Neural progenitor cell (in vitro differentiated cells): ENCODE measurements around the gene STAT5B. TPM values are rescaled to one million over a fixed set of nuclear protein-coding genes. Genes with fewer than 3 reads are reported as not detected.

Source experiments
- DNase-seq: peaks from one replicate; pipeline ENCODE4 v3.0.0-alpha.2; 2016; ENCODE audit warnings: low spot score
- H2AFZ ChIP-seq: fragments of 200-600 bp; sonication (generic); replicated peaks from 2 replicates; pipeline ENCODE4 v1.6.1; 2016; ENCODE audit warnings: antibody characterized with exemption
- H3F3A ChIP-seq: fragments of 200-600 bp; sonication (generic); 2 replicates; pipeline ENCODE4 v1.6.1; 2016; ENCODE audit warnings: antibody characterized with exemption, low read depth
- H3K27ac ChIP-seq: fragments of 200-600 bp; sonication (generic); 2 replicates; pipeline ENCODE4 v1.5.1; 2016; ENCODE audit warnings: mild to moderate bottlenecking
- H3K27me3 ChIP-seq: fragments of 200-600 bp; sonication (generic); 2 replicates; pipeline ENCODE4 v1.6.1; 2016; ENCODE audit warnings: mild to moderate bottlenecking, moderate library complexity
- H3K36me3 ChIP-seq: fragments of 200-600 bp; sonication (generic); 2 replicates; pipeline ENCODE4 v1.5.1; 2016
- H3K4me1 ChIP-seq: fragments of 200-600 bp; sonication (generic); 2 replicates; pipeline ENCODE4 v1.6.1; 2016; ENCODE audit warnings: mixed run types
- H3K4me2 ChIP-seq: fragments of 200-600 bp; sonication (generic); 2 replicates; pipeline ENCODE4 v1.6.1; 2016
- H3K4me3 ChIP-seq: fragments of 200-600 bp; sonication (generic); 2 replicates; pipeline ENCODE4 v1.5.1; 2016
- H3K79me2 ChIP-seq: fragments of 200-600 bp; sonication (generic); 2 replicates; pipeline ENCODE4 v1.6.1; 2016; ENCODE audit warnings: low read depth
- H3K9ac ChIP-seq: fragments of 200-600 bp; sonication (generic); 2 replicates; pipeline ENCODE4 v1.6.1; 2016
- H3K9me3 ChIP-seq: fragments of 200-600 bp; sonication (generic); 2 replicates; pipeline ENCODE4 v1.5.1; 2016; ENCODE audit warnings: low read depth
- H4K20me1 ChIP-seq: fragments of 200-600 bp; sonication (generic); 2 replicates; pipeline ENCODE4 v1.6.1; 2016; ENCODE audit warnings: low read depth
- H3K27ac Mint-ChIP-seq: 3 replicates; pipeline ENCODE4 v1.8.0; 2021; ENCODE audit warnings: mixed read lengths
- H3K27me3 Mint-ChIP-seq: 2 replicates; pipeline ENCODE4 v1.8.0; 2022; ENCODE audit warnings: low read depth, mild to moderate bottlenecking, inconsistent platforms, moderate library complexity, mixed read lengths; ENCODE audit not compliant: insufficient read depth
- H3K36me3 Mint-ChIP-seq: 3 replicates; pipeline ENCODE4 v1.8.0; 2021; ENCODE audit warnings: mixed read lengths
- H3K4me1 Mint-ChIP-seq: 3 replicates; pipeline ENCODE4 v1.8.0; 2021; ENCODE audit warnings: mixed read lengths
- H3K4me3 Mint-ChIP-seq: 3 replicates; pipeline ENCODE4 v1.8.0; 2021; ENCODE audit warnings: mild to moderate bottlenecking, moderate library complexity, mixed read lengths
- H3K9me3 Mint-ChIP-seq: 3 replicates; pipeline ENCODE4 v1.8.0; 2020; ENCODE audit warnings: mixed read lengths
- EZH2 ChIP-seq: fragments of 200-600 bp; sonication (generic); IDR thresholded peaks from 2 replicates; pipeline ENCODE4 v1.6.1; 2017; ENCODE audit warnings: antibody characterized with exemption, mild to moderate bottlenecking, moderate library complexity
- EZH2phosphoT487 ChIP-seq: fragments of 200-600 bp; sonication (generic); IDR thresholded peaks from 2 replicates; pipeline ENCODE4 v1.6.1; 2017; ENCODE audit warnings: antibody characterized with exemption
- total RNA-seq: library from RNA; depleted of rRNA; stranded (reverse); fragments of >200 nt; gene quantifications from 2 replicates; pipeline ENCODE4 v1.2.3, GENCODE V29; 2015; ENCODE audit warnings: low replicate concordance
- TF ChIP-seq, protein P1 (sequence below): fragments of 200-600 bp; sonication (generic); IDR thresholded peaks from 2 replicates; pipeline ENCODE4 v1.5.1; 2017; ENCODE audit warnings: antibody characterized with exemption, mild to moderate bottlenecking

The STAT5B gene
- total RNA-seq, 1 donor from 2014 or later: 96.4 TPM

DNA sequence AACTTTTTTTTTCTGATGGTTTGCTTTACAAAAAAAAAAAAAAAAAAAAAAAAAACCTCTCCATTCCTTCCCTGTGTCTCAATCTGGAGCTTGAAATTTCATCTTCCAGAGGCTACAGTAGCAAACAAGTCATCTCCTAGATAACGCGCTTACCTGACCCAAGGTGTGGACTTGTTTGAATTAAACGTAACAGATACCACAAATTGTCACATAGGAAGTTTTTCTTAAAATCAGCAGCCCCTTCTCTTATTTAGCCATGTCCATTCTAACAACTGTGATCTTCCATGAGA lies 2.0 kb downstream of the STAT5B start:
- H3K27me3 ChIP-seq: no peaks in the 10 kb centered on the region
- Mint-ChIP-seq H3K4me1 (peaks cover 35% of the 10 kb centered on the region), H3K27me3 (peaks cover 5% of the 10 kb centered on the region), H3K36me3 (peaks cover 2% of the 10 kb centered on the region), H3K27ac (no peak overlapping the region), H3K4me3 (peak overlapping the region; percentile 94), H3K9me3 (no peaks in the 10 kb centered on the region)
- peak overlapping the region; percentile 90 for H3K4me3 ChIP-seq
- peaks cover 56% of the 10 kb centered on the region for H4K20me1 ChIP-seq
- no peak overlapping the region for H3K9ac ChIP-seq
- TF ChIP-seq EZH2phosphoT487 (no peak), EZH2 (no peak)
- TF ChIP-seq, protein P1, sequence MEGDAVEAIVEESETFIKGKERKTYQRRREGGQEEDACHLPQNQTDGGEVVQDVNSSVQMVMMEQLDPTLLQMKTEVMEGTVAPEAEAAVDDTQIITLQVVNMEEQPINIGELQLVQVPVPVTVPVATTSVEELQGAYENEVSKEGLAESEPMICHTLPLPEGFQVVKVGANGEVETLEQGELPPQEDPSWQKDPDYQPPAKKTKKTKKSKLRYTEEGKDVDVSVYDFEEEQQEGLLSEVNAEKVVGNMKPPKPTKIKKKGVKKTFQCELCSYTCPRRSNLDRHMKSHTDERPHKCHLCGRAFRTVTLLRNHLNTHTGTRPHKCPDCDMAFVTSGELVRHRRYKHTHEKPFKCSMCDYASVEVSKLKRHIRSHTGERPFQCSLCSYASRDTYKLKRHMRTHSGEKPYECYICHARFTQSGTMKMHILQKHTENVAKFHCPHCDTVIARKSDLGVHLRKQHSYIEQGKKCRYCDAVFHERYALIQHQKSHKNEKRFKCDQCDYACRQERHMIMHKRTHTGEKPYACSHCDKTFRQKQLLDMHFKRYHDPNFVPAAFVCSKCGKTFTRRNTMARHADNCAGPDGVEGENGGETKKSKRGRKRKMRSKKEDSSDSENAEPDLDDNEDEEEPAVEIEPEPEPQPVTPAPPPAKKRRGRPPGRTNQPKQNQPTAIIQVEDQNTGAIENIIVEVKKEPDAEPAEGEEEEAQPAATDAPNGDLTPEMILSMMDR: no peak
- no peak overlapping the region for H3K27ac ChIP-seq
- H3K36me3 ChIP-seq: no peaks in the 10 kb centered on the region
- no peaks in the 10 kb centered on the region for H3K9me3 ChIP-seq
- peak overlapping the region; percentile 99 for H3K4me2 ChIP-seq
- no peak overlapping the region for H2AFZ ChIP-seq
- DNase-seq: no peak
- peaks cover 33% of the 10 kb centered on the region for H3F3A ChIP-seq
- H3K4me1 ChIP-seq: peaks cover 30% of the 10 kb centered on the region
- H3K79me2 ChIP-seq: peaks cover 65% of the 10 kb centered on the region

DNA sequence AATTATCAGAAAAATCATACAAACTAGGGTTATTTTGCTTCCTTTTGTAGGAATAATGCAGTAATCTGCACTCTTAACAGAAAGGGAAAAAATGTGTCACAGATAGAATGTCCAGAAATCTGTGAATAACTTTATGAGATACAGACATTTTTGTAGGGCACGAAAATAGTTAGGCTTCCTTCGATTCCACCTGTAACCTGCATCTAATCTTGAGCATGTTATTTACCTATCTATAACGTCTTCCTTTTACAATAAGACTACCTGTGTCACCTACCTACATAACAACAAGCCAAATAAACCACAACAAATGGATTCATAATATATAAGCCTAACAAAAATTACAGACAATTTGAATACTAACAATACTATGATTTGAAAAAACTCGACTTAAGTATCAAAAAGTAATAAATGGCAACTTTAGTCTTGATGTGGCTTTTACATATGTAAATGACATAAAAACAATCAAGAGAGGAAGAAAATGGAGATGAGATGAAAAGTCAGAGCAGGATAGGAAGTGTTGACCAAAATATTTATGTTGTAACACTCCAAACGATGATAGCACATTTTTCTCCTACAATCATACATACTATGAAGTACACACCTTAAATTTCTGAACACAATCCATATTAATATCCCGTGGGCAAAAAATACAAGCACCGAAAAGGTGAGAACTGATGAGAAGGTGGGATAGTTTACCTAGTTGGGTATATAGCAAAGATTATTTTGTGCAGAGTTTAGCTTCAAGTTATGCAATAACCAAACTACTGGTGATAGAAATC lies 2.5 kb downstream of the STAT5B start:
- H3K79me2 ChIP-seq: peaks cover 71% of the 10 kb centered on the region
- peak overlapping the region; percentile 46 for H3K4me3 Mint-ChIP-seq
- peaks cover 61% of the 10 kb centered on the region for H4K20me1 ChIP-seq
- no peak for DNase-seq
- no peak overlapping the region for H2AFZ ChIP-seq
- H3K36me3 Mint-ChIP-seq: peaks cover 2% of the 10 kb centered on the region
- H3K36me3 ChIP-seq: no peaks in the 10 kb centered on the region
- TF ChIP-seq EZH2phosphoT487 (no peak), EZH2 (no peak)
- TF ChIP-seq, protein P1: no peak
- H3K27ac ChIP-seq: no peak overlapping the region
- peaks cover 5% of the 10 kb centered on the region for H3K27me3 Mint-ChIP-seq
- no peaks in the 10 kb centered on the region for H3K9me3 Mint-ChIP-seq
- peak overlapping the region; percentile 90 for H3K4me3 ChIP-seq
- H3F3A ChIP-seq: peaks cover 33% of the 10 kb centered on the region
- no peak overlapping the region for H3K27ac Mint-ChIP-seq
- H3K4me1 Mint-ChIP-seq: peaks cover 35% of the 10 kb centered on the region
- peak overlapping the region; percentile 99 for H3K4me2 ChIP-seq
- H3K4me1 ChIP-seq: peaks cover 30% of the 10 kb centered on the region
- no peak overlapping the region for H3K9ac ChIP-seq
- no peaks in the 10 kb centered on the region for H3K27me3 ChIP-seq
- no peaks in the 10 kb centered on the region for H3K9me3 ChIP-seq

DNA sequence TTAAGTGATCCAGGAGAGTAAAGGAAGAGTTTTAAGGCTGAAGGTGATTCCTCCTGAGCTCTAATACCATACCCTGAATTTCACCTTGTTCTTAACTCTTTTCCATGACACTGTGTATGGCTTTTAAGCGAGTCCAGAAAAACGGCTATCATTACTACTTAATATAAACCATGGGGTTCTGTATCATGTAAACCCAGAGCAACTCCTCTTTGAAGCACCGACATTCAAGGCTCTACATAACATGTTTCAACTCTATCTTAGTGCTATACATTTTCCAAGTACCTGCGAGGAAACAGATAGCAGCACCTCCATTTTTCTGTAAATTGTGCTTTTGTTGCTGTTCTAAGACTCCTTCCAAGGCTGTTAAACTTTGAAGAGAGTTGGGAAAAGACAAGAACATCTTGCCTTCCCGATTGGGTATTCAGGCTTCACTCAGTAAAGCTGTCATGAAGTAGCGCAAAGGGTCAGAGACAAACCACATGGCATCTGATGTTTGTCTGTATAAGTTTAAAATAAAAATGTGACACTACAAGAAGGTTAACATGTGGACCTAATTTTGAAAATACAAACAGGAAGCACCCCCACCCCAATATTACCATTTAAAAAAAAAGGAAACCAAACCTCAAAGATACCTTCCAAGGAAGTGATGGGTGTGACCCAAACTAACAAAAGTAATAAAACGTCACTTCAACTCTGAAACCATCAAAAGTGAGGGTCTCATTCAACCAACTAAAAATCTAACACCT lies 3.9 kb downstream of the STAT5B start:
- Mint-ChIP-seq H3K27me3 (no peaks in the 10 kb centered on the region), H3K36me3 (peaks cover 2% of the 10 kb centered on the region), H3K9me3 (no peaks in the 10 kb centered on the region), H3K4me1 (peaks cover 30% of the 10 kb centered on the region), H3K4me3 (no peak overlapping the region), H3K27ac (no peak overlapping the region)
- Histone ChIP-seq H3K27ac (no peak overlapping the region), H3K4me1 (peaks cover 29% of the 10 kb centered on the region), H3F3A (peaks cover 24% of the 10 kb centered on the region), H3K9ac (no peak overlapping the region), H3K4me3 (no peak overlapping the region), H3K36me3 (no peaks in the 10 kb centered on the region), H4K20me1 (peaks cover 63% of the 10 kb centered on the region), H3K27me3 (no peaks in the 10 kb centered on the region), H2AFZ (no peak overlapping the region), H3K4me2 (peak overlapping the region; percentile 99), H3K79me2 (peaks cover 83% of the 10 kb centered on the region), H3K9me3 (no peaks in the 10 kb centered on the region)
- DNase-seq: no peak
- TF ChIP-seq EZH2phosphoT487 (no peak), EZH2 (no peak)
- TF ChIP-seq, protein P1: no peak
